ENCODE results near the gene MLX.

The MLX gene

GRCh38 chr17:42586514-42587230, 19.8 kb downstream of the MLX start:
- no peak for DNase-seq (ENCODE audit: low read depth, low spot score)
- H3K9ac ChIP-seq (ENCODE audit: insufficient read length, low read depth): no peak overlapping the region
- no peaks in the 10 kb centered on the region for H3K27me3 ChIP-seq (ENCODE audit: insufficient read depth, insufficient read length)
- peaks cover 84% of the 10 kb centered on the region for H3K36me3 ChIP-seq (ENCODE audit: insufficient read depth, insufficient read length, low read length)
- no peaks in the 10 kb centered on the region for H3K4me1 ChIP-seq (ENCODE audit: insufficient read depth, insufficient read length)
- H3K4me3 ChIP-seq (ENCODE audit: insufficient read length, low read depth): no peak overlapping the region
- TF ChIP-seq SUZ12 (IDR thresholded peaks at IDR 0.05; ENCODE audit: extremely low read depth, insufficient read depth, insufficient read length) (no peak), YY1 (IDR thresholded peaks at IDR 0.05; ENCODE audit: insufficient read depth, insufficient read length) (no peak), ZNF274 (IDR thresholded peaks at IDR 0.05; ENCODE audit: low read depth, low read length) (no peak)
- no peaks in the 10 kb centered on the region for H3K9me3 ChIP-seq (ENCODE audit: insufficient read depth, low read length)

DNA sequence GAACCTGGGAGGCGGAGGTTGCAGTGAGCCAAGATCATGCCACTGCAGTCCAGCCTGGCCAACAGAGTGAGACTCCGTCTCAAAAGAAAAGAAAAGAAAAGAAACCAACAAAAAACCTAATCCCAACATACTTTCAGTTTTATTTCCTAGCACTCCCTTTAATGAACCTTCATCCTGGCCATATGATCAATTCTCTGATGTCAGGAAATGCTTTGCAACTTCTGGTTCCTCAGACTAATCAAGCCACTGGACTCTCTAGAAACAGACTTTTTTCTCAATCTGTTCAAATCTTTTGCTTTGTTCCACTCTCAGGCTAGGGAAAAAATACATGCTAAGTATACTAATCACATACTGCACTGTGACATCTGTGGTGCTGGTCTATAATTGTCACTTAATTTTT, 24.0 kb downstream of the MLX start:
- Histone ChIP-seq H3K9me3 (ENCODE audit: insufficient read depth, low read length) (no peaks in the 10 kb centered on the region), H3K36me3 (ENCODE audit: insufficient read depth, insufficient read length, low read length) (peaks cover 47% of the 10 kb centered on the region), H3K4me1 (ENCODE audit: insufficient read depth, insufficient read length) (no peaks in the 10 kb centered on the region), H3K27me3 (ENCODE audit: insufficient read depth, insufficient read length) (no peaks in the 10 kb centered on the region), H3K9ac (ENCODE audit: insufficient read length, low read depth) (no peak overlapping the region), H3K4me3 (ENCODE audit: insufficient read length, low read depth) (no peak overlapping the region)
- no peak for DNase-seq (ENCODE audit: low read depth, low spot score)
- TF ChIP-seq ZNF274 (IDR thresholded peaks at IDR 0.05; ENCODE audit: low read depth, low read length) (no peak), SUZ12 (IDR thresholded peaks at IDR 0.05; ENCODE audit: extremely low read depth, insufficient read depth, insufficient read length) (no peak), YY1 (IDR thresholded peaks at IDR 0.05; ENCODE audit: insufficient read depth, insufficient read length) (no peak)

DNA sequence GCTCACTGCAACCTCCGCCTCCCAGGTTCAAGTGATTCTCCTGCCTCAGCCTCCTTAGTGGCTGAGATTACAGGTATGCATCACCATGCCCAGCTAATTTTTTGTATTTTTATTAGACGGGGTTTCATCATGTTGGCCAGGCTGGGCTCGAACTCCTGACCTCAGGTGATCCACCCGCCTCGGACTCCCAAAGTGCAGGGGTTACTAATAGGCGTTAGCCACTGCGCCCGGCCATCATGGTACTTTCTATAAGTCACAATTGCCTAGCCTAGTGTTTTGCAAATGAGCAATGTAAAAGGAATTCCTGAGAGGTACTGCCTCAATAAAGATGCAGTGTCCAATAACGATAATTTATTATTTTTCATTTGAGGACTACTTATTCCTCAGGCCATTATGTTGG, 24.5 kb downstream of the MLX start:
- peaks cover 42% of the 10 kb centered on the region for H3K36me3 ChIP-seq (ENCODE audit: insufficient read depth, insufficient read length, low read length)
- no peaks in the 10 kb centered on the region for H3K27me3 ChIP-seq (ENCODE audit: insufficient read depth, insufficient read length)
- DNase-seq (ENCODE audit: low read depth, low spot score): no peak
- TF ChIP-seq ZNF274 (IDR thresholded peaks at IDR 0.05; ENCODE audit: low read depth, low read length): no peak
- no peak for TF ChIP-seq SUZ12 (IDR thresholded peaks at IDR 0.05; ENCODE audit: extremely low read depth, insufficient read depth, insufficient read length)
- no peak for TF ChIP-seq YY1 (IDR thresholded peaks at IDR 0.05; ENCODE audit: insufficient read depth, insufficient read length)
- no peak overlapping the region for H3K9ac ChIP-seq (ENCODE audit: insufficient read length, low read depth)
- H3K4me3 ChIP-seq (ENCODE audit: insufficient read length, low read depth): no peak overlapping the region
- no peaks in the 10 kb centered on the region for H3K9me3 ChIP-seq (ENCODE audit: insufficient read depth, low read length)
- no peaks in the 10 kb centered on the region for H3K4me1 ChIP-seq (ENCODE audit: insufficient read depth, insufficient read length)

DNA sequence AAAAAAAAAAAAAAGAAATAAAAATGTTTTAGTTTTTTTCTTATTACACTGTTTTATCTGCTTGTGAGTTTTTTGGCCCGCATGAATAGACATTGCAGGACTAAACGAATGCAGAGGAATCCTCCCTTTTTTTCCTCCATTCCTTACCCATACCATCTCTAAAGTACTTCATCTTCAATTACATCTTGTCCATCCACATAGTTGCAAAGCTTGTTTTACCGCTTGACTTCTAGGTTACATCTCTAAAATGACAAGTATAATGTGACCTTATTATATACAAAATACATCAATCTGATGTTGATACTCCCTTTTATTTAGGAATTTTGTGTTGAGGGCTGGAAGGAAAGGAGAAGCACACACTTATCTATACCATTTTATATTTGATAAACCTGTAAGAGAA, 29.5 kb downstream of the MLX start:
- no peaks in the 10 kb centered on the region for H3K4me1 ChIP-seq (ENCODE audit: insufficient read depth, insufficient read length)
- TF ChIP-seq YY1 (IDR thresholded peaks at IDR 0.05; ENCODE audit: insufficient read depth, insufficient read length): no peak
- TF ChIP-seq ZNF274 (IDR thresholded peaks at IDR 0.05; ENCODE audit: low read depth, low read length): no peak
- TF ChIP-seq SUZ12 (IDR thresholded peaks at IDR 0.05; ENCODE audit: extremely low read depth, insufficient read depth, insufficient read length): no peak
- H3K9me3 ChIP-seq (ENCODE audit: insufficient read depth, low read length): no peaks in the 10 kb centered on the region
- H3K27me3 ChIP-seq (ENCODE audit: insufficient read depth, insufficient read length): no peaks in the 10 kb centered on the region
- H3K4me3 ChIP-seq (ENCODE audit: insufficient read length, low read depth): no peak overlapping the region
- H3K36me3 ChIP-seq (ENCODE audit: insufficient read depth, insufficient read length, low read length): peaks cover 4% of the 10 kb centered on the region
- H3K9ac ChIP-seq (ENCODE audit: insufficient read length, low read depth): no peak overlapping the region
- DNase-seq (ENCODE audit: low read depth, low spot score): no peak

DNA sequence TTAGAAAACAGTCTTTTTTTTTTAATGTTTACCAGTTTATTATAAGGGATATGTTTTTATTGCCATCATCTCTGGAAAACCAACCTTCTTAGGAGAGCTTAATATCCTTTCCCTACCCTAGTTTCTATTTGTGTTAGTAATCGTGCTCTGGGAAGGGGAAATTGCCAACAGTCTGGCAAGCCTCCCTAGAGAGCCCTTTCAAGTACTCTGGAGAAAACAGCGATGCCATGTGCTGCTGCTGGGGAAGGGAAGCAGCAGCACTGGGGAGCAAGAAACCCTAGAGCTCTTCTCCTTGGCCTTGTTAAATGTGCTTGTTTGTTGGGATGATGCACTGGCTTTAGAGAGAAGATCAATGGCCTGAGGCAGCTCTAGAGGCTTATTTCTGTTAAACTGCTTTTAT, 32.0 kb downstream of the MLX start:
- Histone ChIP-seq H3K9me3 (ENCODE audit: insufficient read depth, low read length) (no peaks in the 10 kb centered on the region), H3K4me1 (ENCODE audit: insufficient read depth, insufficient read length) (no peaks in the 10 kb centered on the region), H3K9ac (ENCODE audit: insufficient read length, low read depth) (no peak overlapping the region), H3K36me3 (ENCODE audit: insufficient read depth, insufficient read length, low read length) (peaks cover 3% of the 10 kb centered on the region), H3K27me3 (ENCODE audit: insufficient read depth, insufficient read length) (no peaks in the 10 kb centered on the region), H3K4me3 (ENCODE audit: insufficient read length, low read depth) (no peak overlapping the region)
- no peak for TF ChIP-seq SUZ12 (IDR thresholded peaks at IDR 0.05; ENCODE audit: extremely low read depth, insufficient read depth, insufficient read length)
- no peak for TF ChIP-seq YY1 (IDR thresholded peaks at IDR 0.05; ENCODE audit: insufficient read depth, insufficient read length)
- TF ChIP-seq ZNF274 (IDR thresholded peaks at IDR 0.05; ENCODE audit: low read depth, low read length): no peak
- DNase-seq (ENCODE audit: low read depth, low spot score): no peak

DNA sequence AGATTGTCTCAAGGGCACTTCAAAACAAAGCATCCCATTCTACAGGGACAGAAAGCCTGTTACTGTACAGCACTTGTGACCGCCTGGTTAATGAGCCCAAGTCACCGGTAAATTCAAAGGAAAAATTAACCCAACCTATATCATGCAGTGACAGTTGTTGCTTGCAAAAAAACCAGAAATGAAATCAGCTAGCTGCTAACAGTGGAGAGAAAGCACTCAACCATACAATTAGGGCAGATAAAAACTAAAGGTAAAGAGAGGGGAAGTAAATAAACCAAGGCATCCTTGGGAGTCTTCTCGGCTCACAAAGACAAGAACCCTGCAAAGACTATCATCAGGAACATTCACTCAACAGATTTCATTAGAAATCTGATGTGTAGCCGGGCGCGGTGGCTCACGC, 36.4 kb downstream of the MLX start:
- DNase-seq (ENCODE audit: low read depth, low spot score): no peak
- no peaks in the 10 kb centered on the region for H3K27me3 ChIP-seq (ENCODE audit: insufficient read depth, insufficient read length)
- H3K4me1 ChIP-seq (ENCODE audit: insufficient read depth, insufficient read length): no peaks in the 10 kb centered on the region
- H3K4me3 ChIP-seq (ENCODE audit: insufficient read length, low read depth): no peak overlapping the region
- H3K9me3 ChIP-seq (ENCODE audit: insufficient read depth, low read length): no peaks in the 10 kb centered on the region
- peaks cover 5% of the 10 kb centered on the region for H3K36me3 ChIP-seq (ENCODE audit: insufficient read depth, insufficient read length, low read length)
- no peak for TF ChIP-seq YY1 (IDR thresholded peaks at IDR 0.05; ENCODE audit: insufficient read depth, insufficient read length)
- TF ChIP-seq ZNF274 (IDR thresholded peaks at IDR 0.05; ENCODE audit: low read depth, low read length): no peak
- no peak for TF ChIP-seq SUZ12 (IDR thresholded peaks at IDR 0.05; ENCODE audit: extremely low read depth, insufficient read depth, insufficient read length)
- H3K9ac ChIP-seq (ENCODE audit: insufficient read length, low read depth): no peak overlapping the region

- H3K9me3 ChIP-seq (ENCODE audit: insufficient read depth, low read length): no peaks in the 10 kb centered on the region
- DNase-seq (ENCODE audit: low read depth, low spot score): no peak
- H3K4me3 ChIP-seq (ENCODE audit: insufficient read length, low read depth): no peak overlapping the region
- TF ChIP-seq YY1 (IDR thresholded peaks at IDR 0.05; ENCODE audit: insufficient read depth, insufficient read length) (no peak), SUZ12 (IDR thresholded peaks at IDR 0.05; ENCODE audit: extremely low read depth, insufficient read depth, insufficient read length) (no peak), ZNF274 (IDR thresholded peaks at IDR 0.05; ENCODE audit: low read depth, low read length) (no peak)
- H3K27me3 ChIP-seq (ENCODE audit: insufficient read depth, insufficient read length): no peaks in the 10 kb centered on the region
- H3K36me3 ChIP-seq (ENCODE audit: insufficient read depth, insufficient read length, low read length): peaks cover 27% of the 10 kb centered on the region
- H3K9ac ChIP-seq (ENCODE audit: insufficient read length, low read depth): peak overlapping the region; percentile 100
- no peaks in the 10 kb centered on the region for H3K4me1 ChIP-seq (ENCODE audit: insufficient read depth, insufficient read length)
Measured at GRCh38 chr17:42607769-42608168, 40.9 kb downstream of the MLX start.

Data from NT2/D1 (cell line).